Epithelial cell of proximal tubule (primary cell): Measurements from ENCODE around the gene ARHGAP40. TPM values are rescaled to one million over a fixed set of nuclear protein-coding genes. Genes with fewer than 3 reads are reported as not detected.

ENCODE experiments used
- DNase-seq: peaks from one replicate; pipeline ENCODE4 v3.0.0-alpha.2; 2011; ENCODE audit warnings: low read depth
- H3K4me3 ChIP-seq: 2 replicates; pipeline ENCODE4 v1.5.1; 2011; ENCODE audit warnings: low read depth, mild to moderate bottlenecking, low read length
- CTCF ChIP-seq: conservative IDR thresholded peaks from 2 replicates; pipeline ENCODE4 v1.5.1; 2012; ENCODE audit warnings: low read depth, mild to moderate bottlenecking, low read length
- total RNA-seq: library from RNA; depleted of rRNA; stranded (reverse); fragments of >200 nt; gene quantifications from 2 replicates; pipeline ENCODE4 v1.2.3, GENCODE V29; 2015

ARHGAP40 gene
- total RNA-seq, 1 donor from 2014 or later = 5.6 TPM

- DNase-seq = no peak
- TF ChIP-seq CTCF = no peak
- H3K4me3 ChIP-seq = no peak overlapping the region
Observed at GRCh38 chr20:38579921-38580320, 21.7 kb upstream of the ARHGAP40 start.

GRCh38 chr20:38581013-38581412 lies 20.6 kb upstream of the ARHGAP40 start, which contains the start of gene ADIG:
ADIG (plus strand) TSS chr20:38581197; CDS start chr20:38581251, 54 bp downstream.
- TF ChIP-seq CTCF = no peak
- H3K4me3 ChIP-seq = no peak within 1 kb of the TSS
- no peak for DNase-seq

GRCh38 chr20:38581830-38582358 lies 19.7 kb upstream of the ARHGAP40 start:
- TF ChIP-seq CTCF = no peak
- DNase-seq = no peak
- H3K4me3 ChIP-seq = no peak overlapping the region

GRCh38 chr20:38583306-38583705 lies 18.3 kb upstream of the ARHGAP40 start:
- H3K4me3 ChIP-seq = no peak overlapping the region
- TF ChIP-seq CTCF = no peak
- DNase-seq = no peak

- H3K4me3 ChIP-seq = no peak overlapping the region
- TF ChIP-seq CTCF = no peak
- DNase-seq = no peak
Observed at GRCh38 chr20:38584099-38584763, 17.4 kb upstream of the ARHGAP40 start.

- no peak for TF ChIP-seq CTCF
- no peak overlapping the region for H3K4me3 ChIP-seq
- DNase-seq = peak; percentile 22
Observed at GRCh38 chr20:38585404-38586180, 16.0 kb upstream of the ARHGAP40 start.
